PC-9 (cell line): ENCODE data around the gene TMEM179. TPM values are rescaled to one million over a fixed set of nuclear protein-coding genes. Genes with fewer than 3 reads are reported as not detected.

Experiments
- BruUV-seq: library from RNA; stranded (reverse); fragments of 400-500 nt; replicated peaks from 2 replicates; lab custom pipeline; 2021; lab: Mats Ljungman, UMichigan
- CTCF ChIA-PET: fragments of 300-600 bp; sonication (Branson Sonifier 250); formaldehyde crosslinking; loops from one replicate; lab custom pipeline; 2022; ENCODE audit warnings: antibody characterized with exemption; lab: Charles Lee
- POLR2A ChIA-PET: fragments of 300-600 bp; sonication (Branson Sonifier 250); formaldehyde crosslinking; loops from one replicate; lab custom pipeline; 2022; ENCODE audit warnings: antibody characterized with exemption; ENCODE audit not compliant: unreplicated experiment; lab: Charles Lee
- DNase-seq, 2 experiments: peaks; one replicate each; pipeline versions ENCODE4 v3.0.0 to v3.0.0-alpha.2; 2015 to 2022; ENCODE audit warnings: mixed read lengths in 1 of 2
- H2AFZ ChIP-seq: fragments of 200-600 bp; sonication (generic); 2 replicates; pipeline ENCODE4 v1.8.1; 2017; ENCODE audit warnings: antibody characterized with exemption
- H3F3A ChIP-seq: fragments of 200-600 bp; sonication (generic); 2 replicates; pipeline ENCODE4 v1.8.1; 2017; ENCODE audit warnings: antibody characterized with exemption, mild to moderate bottlenecking, low read depth; ENCODE audit not compliant: insufficient read depth
- H3K27ac ChIP-seq: fragments of 200-600 bp; sonication (generic); 2 replicates; pipeline ENCODE4 v1.6.1; 2016; ENCODE audit warnings: mixed run types
- H3K27me3 ChIP-seq: fragments of 200-600 bp; sonication (generic); 2 replicates; pipeline ENCODE4 v1.6.1; 2016; ENCODE audit warnings: low read depth, mixed run types; ENCODE audit not compliant: insufficient read depth
- H3K36me3 ChIP-seq: fragments of 200-600 bp; sonication (generic); 2 replicates; pipeline ENCODE4 v1.6.1; 2016; ENCODE audit warnings: low read depth, mixed run types
- H3K4me1 ChIP-seq: fragments of 200-600 bp; sonication (generic); replicated peaks from 2 replicates; pipeline ENCODE4 v1.6.1; 2016; ENCODE audit warnings: mixed run types; ENCODE audit not compliant: insufficient read depth
- H3K4me2 ChIP-seq: fragments of 200-600 bp; sonication (generic); 2 replicates; pipeline ENCODE4 v1.6.1; 2017; ENCODE audit warnings: mixed run types
- H3K4me3 ChIP-seq: fragments of 200-600 bp; sonication (generic); 2 replicates; pipeline ENCODE4 v1.6.1; 2016; ENCODE audit warnings: mixed run types
- H3K79me2 ChIP-seq: fragments of 200-600 bp; sonication (generic); 2 replicates; pipeline ENCODE4 v1.6.1; 2017; ENCODE audit warnings: low read depth, mixed run types
- H3K9me2 ChIP-seq: fragments of 200-600 bp; sonication (generic); 2 replicates; pipeline ENCODE4 v1.8.1; 2017; ENCODE audit warnings: mild to moderate bottlenecking; ENCODE audit not compliant: insufficient read depth
- H3K9me3 ChIP-seq: fragments of 200-600 bp; sonication (generic); 2 replicates; pipeline ENCODE4 v1.8.1; 2016; ENCODE audit warnings: low read depth; ENCODE audit not compliant: insufficient read depth
- H4K20me1 ChIP-seq: fragments of 200-600 bp; sonication (generic); 2 replicates; pipeline ENCODE4 v1.8.1; 2017; ENCODE audit not compliant: insufficient read depth
- EZH2 ChIP-seq: fragments of 200-600 bp; sonication (generic); IDR thresholded peaks from 2 replicates; pipeline ENCODE4 v1.8.0; 2017; ENCODE audit warnings: antibody characterized with exemption, low read depth
- intact Hi-C: fragments of 100-400 bp; cut with micrococcal nuclease; formaldehyde crosslinking; loops from one replicate; pipeline ENCODE4 v1.10.0; 2022; ENCODE audit not compliant: unreplicated experiment
- total RNA-seq: library from RNA; stranded (reverse); gene quantifications from 2 replicates; pipeline ENCODE4 v1.2.3, GENCODE V29; 2021
- TF ChIP-seq, protein P1 (sequence below): fragments of 200-600 bp; sonication (generic); conservative IDR thresholded peaks from 2 replicates; pipeline ENCODE4 v1.6.1; 2017; ENCODE audit warnings: mixed run types, antibody characterized with exemption, mild to moderate bottlenecking, moderate library complexity

Gene TMEM179
- total RNA-seq, 1 experiment from 2014 or later, result not detected

DNA sequence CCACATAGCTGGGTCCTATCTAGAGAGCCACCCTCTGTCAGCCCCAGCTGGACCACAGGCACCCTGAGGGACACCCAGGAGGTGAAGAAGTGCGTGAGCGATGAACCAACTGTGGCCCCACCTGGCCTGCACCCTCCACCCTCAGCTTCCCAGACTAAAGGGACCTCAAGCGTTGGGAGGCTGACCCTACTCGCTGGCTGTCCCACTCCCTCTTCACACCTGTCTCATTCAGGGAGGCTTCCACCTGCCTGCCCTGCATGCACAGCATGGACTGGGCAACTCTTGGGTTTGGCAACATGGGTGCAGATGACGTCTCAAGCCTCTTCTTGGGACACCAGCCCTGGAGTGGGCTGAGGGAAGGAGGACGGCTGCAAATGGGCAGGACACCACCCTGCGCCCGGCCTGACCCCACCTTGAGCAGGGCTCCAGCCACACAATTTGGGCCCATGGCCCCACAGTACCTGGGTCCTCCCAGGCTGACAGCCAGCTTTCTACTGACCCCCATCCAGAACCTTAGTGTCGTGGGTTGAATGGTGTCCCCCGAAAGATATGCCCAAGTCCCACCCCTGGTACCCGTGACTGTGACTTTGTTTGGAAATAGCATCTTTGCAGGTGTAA lies 2.1 kb downstream of the TMEM179 start:
- Histone ChIP-seq H3K9me3 (no peaks in the 10 kb centered on the region), H3K27me3 (peaks cover 83% of the 10 kb centered on the region), H3F3A (no peaks in the 10 kb centered on the region), H3K9me2 (no peaks in the 10 kb centered on the region), H4K20me1 (no peaks in the 10 kb centered on the region; the same call in 1 of the 2 replicates), H3K4me2 (no peak overlapping the region), H3K27ac (no peak overlapping the region), H3K4me3 (no peak overlapping the region), H2AFZ (no peak overlapping the region), H3K4me1 (no peaks in the 10 kb centered on the region), H3K36me3 (no peaks in the 10 kb centered on the region), H3K79me2 (no peaks in the 10 kb centered on the region)
- ChIA-PET POLR2A (no interaction called here), CTCF (interaction anchor here (0.6 kb wide), 1 partner anchor 408 kb away, joined by 3 read pairs; no protein-coding TSS in a partner anchor)
- no peak for TF ChIP-seq EZH2
- TF ChIP-seq, protein P1, sequence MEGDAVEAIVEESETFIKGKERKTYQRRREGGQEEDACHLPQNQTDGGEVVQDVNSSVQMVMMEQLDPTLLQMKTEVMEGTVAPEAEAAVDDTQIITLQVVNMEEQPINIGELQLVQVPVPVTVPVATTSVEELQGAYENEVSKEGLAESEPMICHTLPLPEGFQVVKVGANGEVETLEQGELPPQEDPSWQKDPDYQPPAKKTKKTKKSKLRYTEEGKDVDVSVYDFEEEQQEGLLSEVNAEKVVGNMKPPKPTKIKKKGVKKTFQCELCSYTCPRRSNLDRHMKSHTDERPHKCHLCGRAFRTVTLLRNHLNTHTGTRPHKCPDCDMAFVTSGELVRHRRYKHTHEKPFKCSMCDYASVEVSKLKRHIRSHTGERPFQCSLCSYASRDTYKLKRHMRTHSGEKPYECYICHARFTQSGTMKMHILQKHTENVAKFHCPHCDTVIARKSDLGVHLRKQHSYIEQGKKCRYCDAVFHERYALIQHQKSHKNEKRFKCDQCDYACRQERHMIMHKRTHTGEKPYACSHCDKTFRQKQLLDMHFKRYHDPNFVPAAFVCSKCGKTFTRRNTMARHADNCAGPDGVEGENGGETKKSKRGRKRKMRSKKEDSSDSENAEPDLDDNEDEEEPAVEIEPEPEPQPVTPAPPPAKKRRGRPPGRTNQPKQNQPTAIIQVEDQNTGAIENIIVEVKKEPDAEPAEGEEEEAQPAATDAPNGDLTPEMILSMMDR, result no peak
- no peak for DNase-seq
- no TSS peak for BruUV-seq
- intact Hi-C loops, result no loop called here

DNA sequence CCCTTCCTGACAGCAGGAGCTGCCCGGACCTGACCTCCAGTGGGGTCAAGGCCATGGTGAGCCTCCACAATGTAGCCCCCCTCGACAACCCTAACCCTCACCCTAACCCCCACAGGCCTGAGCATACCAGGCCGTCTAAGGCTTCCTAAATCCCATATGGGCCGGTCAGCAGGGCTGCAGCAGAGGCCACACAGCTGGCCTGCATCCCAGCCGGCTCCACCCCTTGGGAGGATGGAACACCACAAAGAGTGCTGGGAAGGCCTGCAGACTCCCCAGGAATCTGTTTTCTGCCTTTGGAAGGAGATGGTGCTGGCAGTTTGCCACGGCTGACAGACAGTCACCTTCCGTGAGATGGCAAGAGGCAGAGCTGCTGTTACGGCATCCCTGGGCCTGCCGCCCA lies 2.8 kb downstream of the TMEM179 start:
- BruUV-seq, result no TSS peak
- H3K79me2 ChIP-seq, result no peaks in the 10 kb centered on the region

DNA sequence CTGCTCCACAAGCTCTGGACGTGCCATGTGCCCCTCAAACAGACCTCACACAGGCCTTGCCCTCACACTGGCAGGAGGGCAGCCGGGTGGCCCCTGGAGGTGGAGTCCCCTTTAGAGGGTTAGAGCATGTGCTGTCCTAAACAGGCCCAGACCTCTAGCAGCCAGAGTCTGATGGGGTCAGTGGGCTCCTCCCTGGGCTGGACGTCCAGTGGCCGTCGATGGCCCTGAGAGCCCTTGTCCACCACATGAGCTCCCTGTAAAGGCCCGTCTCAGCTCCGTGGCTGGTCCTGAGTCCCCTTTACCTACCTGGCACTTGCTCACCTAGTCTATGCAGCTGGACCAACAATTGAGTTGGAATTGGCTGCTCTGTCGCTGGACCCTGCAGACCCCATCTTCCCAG lies 3.8 kb downstream of the TMEM179 start:
- H3K4me3 ChIP-seq, result no peak overlapping the region
- BruUV-seq, result no TSS peak
- no peaks in the 10 kb centered on the region for H3K9me3 ChIP-seq
- TF ChIP-seq EZH2, result no peak
- TF ChIP-seq, protein P1, result no peak
- H3K27me3 ChIP-seq, result peaks cover 86% of the 10 kb centered on the region
- no peaks in the 10 kb centered on the region for H3K79me2 ChIP-seq
- intact Hi-C loops, result no loop called here
- H3K4me2 ChIP-seq, result no peak overlapping the region
- DNase-seq, result no peak
- no peaks in the 10 kb centered on the region; the same call in 1 of the 2 replicates for H4K20me1 ChIP-seq
- H3K4me1 ChIP-seq, result no peaks in the 10 kb centered on the region
- H2AFZ ChIP-seq, result no peak overlapping the region
- POLR2A ChIA-PET, result no interaction called here
- H3K36me3 ChIP-seq, result no peaks in the 10 kb centered on the region
- no peak overlapping the region for H3K27ac ChIP-seq
- H3K9me2 ChIP-seq, result no peaks in the 10 kb centered on the region
- no peaks in the 10 kb centered on the region for H3F3A ChIP-seq
- CTCF ChIA-PET, result no interaction called here

More for the DNA sequence above, 2.8 kb downstream of the TMEM179 start:
- no peak for DNase-seq
- H3F3A ChIP-seq, result no peaks in the 10 kb centered on the region
- H3K27ac ChIP-seq, result no peak overlapping the region
- ChIA-PET POLR2A (no interaction called here), CTCF (no interaction called here)
- H3K4me2 ChIP-seq, result no peak overlapping the region
- TF ChIP-seq, protein P1, result no peak
- TF ChIP-seq EZH2, result no peak
- H3K9me2 ChIP-seq, result no peaks in the 10 kb centered on the region
- H4K20me1 ChIP-seq, result no peaks in the 10 kb centered on the region; the same call in 1 of the 2 replicates
- H3K4me1 ChIP-seq, result no peaks in the 10 kb centered on the region
- H3K27me3 ChIP-seq, result peaks cover 85% of the 10 kb centered on the region
- intact Hi-C loops, result no loop called here
- no peaks in the 10 kb centered on the region for H3K36me3 ChIP-seq
- no peaks in the 10 kb centered on the region for H3K9me3 ChIP-seq
- H3K4me3 ChIP-seq, result no peak overlapping the region
- H2AFZ ChIP-seq, result no peak overlapping the region
